Measurements from ENCODE around the gene SLC8A1. TPM values are rescaled to one million over a fixed set of nuclear protein-coding genes. Genes with fewer than 3 reads are reported as not detected.

Gene SLC8A1
- total RNA-seq, 2 experiments from 2014 or later = 0.22 to 0.31 TPM

DNA sequence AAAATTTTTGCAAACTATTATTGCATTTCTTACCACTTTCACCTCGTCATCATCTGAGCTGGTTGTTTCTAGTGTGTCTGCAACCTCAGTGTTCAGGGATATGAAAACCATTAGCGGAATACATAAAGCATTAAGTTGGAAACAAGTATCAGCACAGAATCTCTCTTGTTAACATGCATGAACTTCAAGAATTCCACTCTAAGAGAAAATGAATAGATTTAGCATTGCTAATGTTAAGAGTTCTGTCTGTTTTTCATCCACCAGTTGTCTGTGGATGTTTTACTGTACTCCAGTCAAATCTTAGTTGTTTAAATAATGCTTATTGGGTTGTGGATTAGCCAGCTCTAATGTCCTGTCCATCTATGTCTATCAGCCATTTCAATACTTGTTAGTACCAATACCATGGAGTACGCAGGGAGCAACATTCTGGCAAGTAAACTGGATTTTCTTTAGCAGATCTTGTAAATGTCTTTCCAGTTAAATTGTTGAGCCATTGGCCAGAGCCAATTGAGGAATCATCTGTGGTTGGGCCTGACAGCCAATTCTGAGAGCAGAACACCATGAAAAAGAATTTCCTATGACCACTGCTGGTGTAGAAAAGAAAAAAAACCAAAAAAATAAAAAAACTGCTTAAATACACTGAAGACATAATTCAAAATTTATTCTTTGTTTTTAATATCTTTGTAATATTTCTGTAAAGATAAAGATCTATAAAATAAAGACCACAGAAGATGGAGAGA, 82.5 kb downstream of the SLC8A1 start:
- H3K4me3 Mint-ChIP-seq = no peak overlapping the region
- H3K27me3 Mint-ChIP-seq = no peaks in the 10 kb centered on the region
- DNase-seq = no peak
- H3K27ac Mint-ChIP-seq = no peak overlapping the region
- H3K4me1 Mint-ChIP-seq = peaks cover 5% of the 10 kb centered on the region
- no peaks in the 10 kb centered on the region for H3K36me3 Mint-ChIP-seq
- H3K9me3 Mint-ChIP-seq = no peaks in the 10 kb centered on the region

DNA sequence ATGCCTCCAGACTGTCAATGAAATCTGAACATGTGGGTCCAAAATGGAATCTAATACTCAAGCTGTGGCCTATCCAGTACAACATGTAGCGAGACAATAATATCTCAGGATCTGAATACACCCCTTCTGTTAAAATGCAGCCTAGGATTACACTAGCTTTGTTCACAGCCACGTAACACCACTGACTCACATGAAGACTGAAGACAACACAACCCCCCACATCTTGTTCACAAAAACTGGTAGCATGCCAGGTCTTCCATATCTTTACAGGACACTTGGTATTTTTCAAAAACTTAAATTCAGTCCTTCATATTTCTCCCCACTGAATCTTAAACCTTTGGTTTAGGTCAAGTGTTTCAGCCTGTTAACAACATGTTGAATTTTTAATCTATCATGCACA, 84.2 kb downstream of the SLC8A1 start:
- Mint-ChIP-seq H3K4me3 (no peak overlapping the region), H3K36me3 (no peaks in the 10 kb centered on the region), H3K27me3 (no peaks in the 10 kb centered on the region), H3K4me1 (peaks cover 8% of the 10 kb centered on the region), H3K27ac (no peak overlapping the region), H3K9me3 (no peaks in the 10 kb centered on the region)
- no peak for DNase-seq

DNA sequence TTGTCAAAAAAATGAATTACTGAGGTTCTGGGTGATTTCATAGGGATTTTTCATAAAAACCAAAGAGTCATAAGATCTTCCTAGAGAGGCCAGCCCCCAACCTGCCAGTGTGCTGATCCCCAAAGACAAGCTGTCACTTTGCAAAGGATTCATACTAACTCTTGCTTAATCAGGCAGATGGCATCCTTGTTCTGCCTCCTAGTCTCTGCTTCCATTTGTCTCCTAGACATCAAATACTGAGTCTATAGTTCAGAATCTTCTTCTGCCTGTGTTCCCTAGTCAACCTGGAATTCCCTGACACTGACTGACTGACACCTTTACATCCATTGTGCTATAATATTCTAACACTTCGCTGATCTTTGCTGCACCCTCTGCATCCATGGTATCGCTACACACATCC, 84.9 kb downstream of the SLC8A1 start:
- no peak for DNase-seq

DNA sequence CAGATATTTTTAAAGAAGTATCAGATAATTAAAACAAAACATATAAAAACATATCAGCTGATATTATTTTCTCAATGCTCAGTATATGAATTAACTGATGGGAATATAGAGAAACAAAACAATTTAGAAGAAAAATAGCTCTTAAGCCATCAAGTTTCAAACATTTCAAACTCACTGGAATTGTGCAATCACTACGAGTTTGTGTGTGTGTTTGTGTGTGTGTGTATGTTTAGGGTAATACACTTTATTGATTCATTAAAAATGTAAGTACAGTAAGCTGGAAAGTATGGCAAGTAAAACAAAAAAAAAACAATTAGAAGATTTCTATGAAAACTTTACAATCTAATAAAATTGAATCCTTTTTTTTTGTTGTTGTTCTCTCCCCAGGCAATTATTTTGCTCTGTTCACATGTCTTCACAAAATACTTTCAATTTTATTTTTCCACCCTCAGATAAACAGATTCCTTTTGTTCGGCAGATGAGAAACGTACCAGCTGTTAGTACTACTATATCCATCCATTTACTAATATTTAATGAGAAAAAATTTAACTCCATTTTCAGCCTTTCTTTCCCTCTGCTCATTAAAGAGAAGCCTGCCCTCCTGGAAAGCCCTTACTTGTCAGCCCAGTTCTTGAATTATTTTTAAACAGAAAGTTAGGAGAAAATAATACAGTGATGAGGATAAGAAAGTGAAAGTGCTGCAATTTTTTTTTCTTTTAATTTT, 87.6 kb downstream of the SLC8A1 start:
- no peaks in the 10 kb centered on the region for H3K27me3 Mint-ChIP-seq
- no peak for DNase-seq
- H3K4me1 Mint-ChIP-seq = peaks cover 8% of the 10 kb centered on the region
- no peaks in the 10 kb centered on the region for H3K9me3 Mint-ChIP-seq
- H3K27ac Mint-ChIP-seq = no peak overlapping the region
- H3K36me3 Mint-ChIP-seq = no peaks in the 10 kb centered on the region
- H3K4me3 Mint-ChIP-seq = no peak overlapping the region

More for the DNA sequence above, 84.9 kb downstream of the SLC8A1 start:
- Mint-ChIP-seq H3K27ac (no peak overlapping the region), H3K27me3 (no peaks in the 10 kb centered on the region), H3K36me3 (no peaks in the 10 kb centered on the region), H3K9me3 (no peaks in the 10 kb centered on the region), H3K4me3 (no peak overlapping the region), H3K4me1 (peaks cover 8% of the 10 kb centered on the region)

DNA sequence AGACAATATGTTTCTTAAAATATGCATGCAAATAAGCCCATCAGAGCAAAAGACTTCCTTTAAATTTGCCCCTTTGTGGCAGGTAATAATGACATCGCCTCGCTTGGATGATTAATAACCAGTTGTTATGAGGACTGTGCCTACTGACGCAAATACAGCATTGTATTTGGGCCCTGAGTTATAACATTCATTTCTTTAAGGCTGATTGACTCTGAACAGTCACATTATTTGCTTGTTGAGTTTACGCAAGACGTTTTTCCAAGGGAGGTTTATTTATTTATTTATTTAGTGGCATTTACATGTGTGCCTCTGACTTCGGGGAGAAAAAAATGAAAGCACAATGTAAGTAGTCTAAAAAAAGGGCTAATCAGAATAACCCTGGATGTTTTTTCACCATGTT, 88.3 kb downstream of the SLC8A1 start:
- Mint-ChIP-seq H3K4me1 (peaks cover 8% of the 10 kb centered on the region), H3K9me3 (no peaks in the 10 kb centered on the region)
- DNase-seq = no peak

DNA sequence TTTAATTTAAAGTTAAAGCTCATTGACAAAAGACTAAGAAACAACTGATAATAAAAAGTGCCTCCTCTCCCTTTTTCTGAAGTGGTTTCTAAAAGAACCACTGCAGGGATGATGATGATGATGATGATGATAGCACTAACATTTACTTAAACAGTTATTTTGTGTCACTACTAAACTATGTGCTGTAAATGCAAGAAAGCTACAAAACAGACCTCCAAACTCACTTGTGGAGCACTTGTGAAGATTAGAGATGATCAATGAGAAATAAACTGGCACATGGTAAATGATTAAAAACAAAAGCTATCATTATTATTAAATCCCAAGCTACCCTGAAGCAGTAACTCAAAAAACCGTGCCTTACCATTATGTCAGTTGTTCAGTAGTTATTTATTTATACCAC, 88.7 kb downstream of the SLC8A1 start:
- Mint-ChIP-seq H3K27me3 (no peaks in the 10 kb centered on the region), H3K36me3 (no peaks in the 10 kb centered on the region), H3K9me3 (no peaks in the 10 kb centered on the region), H3K4me3 (no peak overlapping the region), H3K4me1 (peaks cover 8% of the 10 kb centered on the region), H3K27ac (no peak overlapping the region)
- DNase-seq = no peak

More for the DNA sequence above, 88.3 kb downstream of the SLC8A1 start:
- Mint-ChIP-seq H3K27me3 (no peaks in the 10 kb centered on the region), H3K36me3 (no peaks in the 10 kb centered on the region), H3K4me3 (no peak overlapping the region), H3K27ac (no peak overlapping the region)

DNA sequence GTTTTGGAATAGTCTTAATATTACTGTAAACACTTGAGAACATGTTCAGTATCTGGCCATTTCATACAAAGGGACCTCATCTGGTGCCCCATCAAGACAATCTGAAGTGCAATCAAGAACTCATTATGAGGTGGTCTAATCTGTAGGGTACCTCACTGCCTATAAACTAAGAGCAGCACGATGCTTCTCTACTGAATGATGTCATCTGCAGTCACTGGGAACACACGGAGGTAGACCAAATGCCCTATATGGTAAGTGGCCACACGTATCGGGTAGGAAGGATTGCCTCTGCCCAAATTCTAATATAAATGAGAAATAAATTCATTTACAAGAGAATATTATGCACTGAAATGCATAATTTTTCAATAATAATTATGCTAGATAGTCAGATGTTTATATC, 90.4 kb downstream of the SLC8A1 start:
- H3K4me3 Mint-ChIP-seq = no peak overlapping the region
- no peaks in the 10 kb centered on the region for H3K9me3 Mint-ChIP-seq
- no peaks in the 10 kb centered on the region for H3K36me3 Mint-ChIP-seq
- H3K27me3 Mint-ChIP-seq = no peaks in the 10 kb centered on the region
- H3K4me1 Mint-ChIP-seq = peaks cover 8% of the 10 kb centered on the region
- no peak overlapping the region for H3K27ac Mint-ChIP-seq
- no peak for DNase-seq

DNA sequence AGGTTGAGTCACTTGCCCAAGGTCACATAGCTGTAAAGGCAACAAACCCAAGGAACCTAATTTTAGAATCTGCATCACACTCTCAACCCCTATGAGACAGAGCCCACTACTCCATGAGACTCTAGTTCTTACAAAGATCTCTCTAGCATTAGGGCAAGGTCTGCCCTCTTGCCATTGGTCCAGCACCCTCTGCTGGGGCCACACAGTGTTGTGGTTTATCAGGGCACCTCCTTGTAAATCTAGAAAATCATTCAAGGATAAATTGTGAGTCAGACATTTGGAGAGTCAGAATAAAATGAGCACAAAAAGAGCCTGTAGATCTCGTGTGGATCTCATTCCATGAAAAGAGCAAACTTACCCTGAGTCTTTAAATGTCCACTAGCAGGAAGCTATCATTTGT, 91.2 kb downstream of the SLC8A1 start:
- Mint-ChIP-seq H3K4me3 (no peak overlapping the region), H3K4me1 (peaks cover 8% of the 10 kb centered on the region), H3K36me3 (no peaks in the 10 kb centered on the region), H3K27me3 (no peaks in the 10 kb centered on the region), H3K9me3 (no peaks in the 10 kb centered on the region), H3K27ac (no peak overlapping the region)
- no peak for DNase-seq

DNA sequence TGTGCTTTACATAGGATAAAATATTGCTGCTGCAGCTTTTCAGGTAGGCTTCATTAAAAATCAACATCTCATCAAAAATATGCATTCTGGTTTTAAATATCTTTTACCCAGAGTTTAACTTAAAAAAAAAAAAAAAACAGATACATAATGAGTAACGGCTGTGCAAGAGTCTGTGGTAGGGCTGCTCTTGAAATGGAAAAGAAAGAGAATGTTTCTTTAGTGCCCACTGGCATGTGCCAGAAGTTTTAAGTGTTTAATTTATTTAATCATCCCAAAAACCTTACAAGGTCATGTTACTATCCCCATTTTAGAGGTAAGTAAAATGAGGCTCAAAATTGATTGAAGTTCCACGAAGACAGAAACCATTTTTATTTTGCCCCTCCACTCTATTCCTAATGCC, 92.1 kb downstream of the SLC8A1 start:
- no peak overlapping the region for H3K4me3 Mint-ChIP-seq
- H3K36me3 Mint-ChIP-seq = no peaks in the 10 kb centered on the region
- no peak for DNase-seq
- no peaks in the 10 kb centered on the region for H3K27me3 Mint-ChIP-seq
- no peak overlapping the region for H3K27ac Mint-ChIP-seq
- peaks cover 6% of the 10 kb centered on the region for H3K4me1 Mint-ChIP-seq
- H3K9me3 Mint-ChIP-seq = no peaks in the 10 kb centered on the region

DNA sequence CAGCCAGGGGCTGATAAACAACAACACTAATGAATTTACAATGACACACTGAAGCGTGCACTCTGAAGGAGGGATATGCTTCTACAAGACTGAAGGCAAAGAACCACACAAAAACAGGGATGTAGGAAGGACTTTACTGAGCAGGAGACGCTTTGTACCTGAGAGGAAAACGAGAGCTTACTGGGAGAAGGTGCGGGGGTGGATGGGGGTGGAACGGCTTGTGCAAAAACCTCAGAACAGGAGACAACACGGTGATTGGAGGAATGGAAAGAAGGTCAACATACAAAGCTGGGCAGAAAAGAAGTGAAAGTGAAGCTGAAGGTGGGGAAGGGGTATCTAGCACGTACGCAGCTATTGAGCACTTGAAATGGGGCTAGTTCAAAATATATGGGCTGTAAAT, 93.1 kb downstream of the SLC8A1 start:
- no peak overlapping the region for H3K27ac Mint-ChIP-seq
- no peak for DNase-seq
- no peaks in the 10 kb centered on the region for H3K9me3 Mint-ChIP-seq
- H3K4me3 Mint-ChIP-seq = no peak overlapping the region
- H3K4me1 Mint-ChIP-seq = peaks cover 1% of the 10 kb centered on the region
- H3K27me3 Mint-ChIP-seq = no peaks in the 10 kb centered on the region
- H3K36me3 Mint-ChIP-seq = no peaks in the 10 kb centered on the region

DNA sequence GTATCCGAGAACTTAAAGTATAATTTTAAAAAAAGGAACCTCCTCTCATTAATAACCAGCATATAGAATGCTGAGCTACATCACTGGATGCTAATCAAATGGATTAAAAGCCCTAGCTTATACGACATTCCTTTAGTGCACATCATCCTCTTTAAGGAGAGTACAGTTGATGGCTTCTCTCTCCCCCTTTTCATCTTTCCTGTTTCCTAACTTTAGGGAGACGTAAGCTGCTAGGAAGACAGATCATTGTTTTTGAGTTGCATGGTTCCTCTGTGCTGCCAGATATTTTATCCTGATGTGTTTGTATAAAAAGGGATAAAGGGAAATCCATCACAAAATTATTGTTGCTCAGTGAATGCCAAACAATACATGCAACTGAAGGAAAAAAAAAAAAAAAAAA, 94.2 kb downstream of the SLC8A1 start:
- no peaks in the 10 kb centered on the region for H3K27me3 Mint-ChIP-seq
- DNase-seq = no peak
- no peak overlapping the region for H3K27ac Mint-ChIP-seq
- H3K4me1 Mint-ChIP-seq = no peaks in the 10 kb centered on the region
- no peaks in the 10 kb centered on the region for H3K36me3 Mint-ChIP-seq
- no peaks in the 10 kb centered on the region for H3K9me3 Mint-ChIP-seq
- no peak overlapping the region for H3K4me3 Mint-ChIP-seq

DNA sequence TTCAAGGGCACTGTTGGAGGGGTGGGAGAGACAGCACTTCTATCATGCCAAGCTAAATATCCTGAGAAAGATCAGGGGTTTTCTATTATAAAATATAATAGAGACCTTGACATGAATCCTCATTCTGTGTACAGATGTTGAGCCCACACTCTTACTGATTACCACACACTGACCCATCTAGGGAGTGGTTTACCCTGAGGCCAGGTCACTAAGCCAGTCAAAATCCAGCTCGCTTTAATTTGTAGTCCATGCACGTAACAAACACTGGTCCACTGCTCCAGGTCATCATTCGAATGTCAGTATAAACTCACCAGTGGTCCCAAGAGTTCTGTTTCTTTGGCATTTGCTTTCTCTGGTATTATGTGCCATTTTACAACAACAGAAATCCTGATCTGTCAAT, 96.4 kb downstream of the SLC8A1 start:
- Mint-ChIP-seq H3K27ac (no peak overlapping the region), H3K9me3 (no peaks in the 10 kb centered on the region), H3K27me3 (no peaks in the 10 kb centered on the region), H3K4me3 (no peak overlapping the region), H3K36me3 (no peaks in the 10 kb centered on the region), H3K4me1 (no peaks in the 10 kb centered on the region)
- no peak for DNase-seq

DNA sequence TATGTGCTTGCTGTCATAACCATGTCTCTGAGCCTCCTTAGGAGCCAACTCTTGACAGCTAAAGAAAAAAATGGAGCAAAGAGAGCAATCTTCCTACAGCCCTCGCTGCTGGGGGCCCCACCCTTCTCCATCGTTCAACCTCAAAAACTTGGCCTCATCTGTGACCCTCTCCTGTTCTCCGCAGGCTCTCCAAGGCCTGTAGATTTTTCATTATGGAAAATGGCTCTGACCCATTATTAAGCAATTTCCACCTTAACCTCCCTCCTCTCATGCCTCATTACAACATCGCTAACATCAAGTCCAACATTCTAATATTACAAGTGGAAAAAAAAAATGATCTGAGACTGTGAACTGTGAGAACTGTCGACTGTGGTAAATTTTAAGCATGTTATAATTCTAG, 98.7 kb downstream of the SLC8A1 start:
- Mint-ChIP-seq H3K27me3 (no peaks in the 10 kb centered on the region), H3K4me3 (no peak overlapping the region), H3K27ac (no peak overlapping the region), H3K36me3 (no peaks in the 10 kb centered on the region), H3K9me3 (no peaks in the 10 kb centered on the region), H3K4me1 (no peaks in the 10 kb centered on the region)
- no peak for DNase-seq

DNA sequence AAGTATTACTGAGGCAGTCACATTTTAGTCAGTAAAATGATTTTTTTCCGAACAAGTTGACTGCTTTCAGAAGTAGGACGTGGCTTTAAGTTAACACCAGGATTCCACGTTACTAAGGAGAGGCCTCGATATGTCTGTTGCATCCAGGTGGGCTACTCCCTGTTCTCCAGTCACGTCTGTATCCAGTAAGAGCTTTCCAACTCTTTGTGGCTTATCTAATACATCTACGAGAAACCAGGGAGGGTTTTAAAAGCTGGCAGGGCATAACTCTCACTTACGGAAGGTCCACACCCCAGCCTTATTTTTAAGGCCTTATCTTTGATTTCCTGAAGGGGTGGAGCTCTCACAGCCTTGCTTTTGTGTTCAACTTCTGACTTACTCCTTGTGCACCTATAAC, 99.2 kb downstream of the SLC8A1 start:
- Mint-ChIP-seq H3K9me3 (no peaks in the 10 kb centered on the region), H3K27me3 (no peaks in the 10 kb centered on the region), H3K4me3 (no peak overlapping the region), H3K36me3 (no peaks in the 10 kb centered on the region), H3K4me1 (no peaks in the 10 kb centered on the region), H3K27ac (no peak overlapping the region)
- no peak for DNase-seq

DNA sequence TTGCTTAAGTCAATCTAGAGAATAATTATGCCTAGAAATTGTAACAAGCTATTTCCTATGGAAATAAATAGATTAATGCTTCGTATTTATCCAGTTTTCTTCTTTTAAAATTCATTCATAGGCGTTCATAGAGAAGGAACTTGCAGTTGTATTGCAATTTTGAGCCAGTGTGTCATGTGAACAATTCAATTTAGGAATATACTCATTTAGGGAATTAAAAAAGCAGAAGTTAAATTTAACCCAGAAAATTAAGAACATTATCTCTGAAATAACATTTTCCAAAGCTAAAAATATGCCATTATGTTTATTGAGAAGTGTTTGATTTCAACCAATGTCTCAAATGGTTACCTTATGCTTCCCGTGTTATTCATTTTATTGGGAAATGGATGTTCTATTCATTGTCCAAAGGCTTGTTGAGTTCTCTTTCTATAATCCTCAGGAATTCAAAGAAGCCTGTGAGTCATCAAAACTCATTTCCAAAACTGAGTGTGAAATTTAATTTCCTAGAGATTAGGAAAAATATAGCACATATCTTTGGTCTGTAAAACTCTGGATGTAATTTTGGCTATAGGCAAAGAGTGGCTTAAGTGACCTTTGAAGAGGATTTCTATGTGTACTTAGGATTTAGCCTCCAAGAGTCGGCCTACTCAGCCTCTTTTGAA, 99.7 kb downstream of the SLC8A1 start:
- Mint-ChIP-seq H3K27ac (no peak overlapping the region), H3K36me3 (no peaks in the 10 kb centered on the region), H3K4me3 (no peak overlapping the region)

More for the DNA sequence above, 99.7 kb downstream of the SLC8A1 start:
- no peaks in the 10 kb centered on the region for H3K9me3 Mint-ChIP-seq
- no peaks in the 10 kb centered on the region for H3K27me3 Mint-ChIP-seq
- no peaks in the 10 kb centered on the region for H3K4me1 Mint-ChIP-seq
- no peak for DNase-seq

Measured in activated naive CD8-positive, alpha-beta T cell treated with anti-CD3 and anti-CD28 coated beads for 36 hours (primary cell).